Kidney capillary endothelial cell (primary cell): ENCODE data around the gene TACC2.

Experiments used
- DNase-seq: peaks from one replicate; pipeline ENCODE4 v3.0.0-alpha.2; 2018; ENCODE audit warnings: low spot score

TACC2 gene

DNA sequence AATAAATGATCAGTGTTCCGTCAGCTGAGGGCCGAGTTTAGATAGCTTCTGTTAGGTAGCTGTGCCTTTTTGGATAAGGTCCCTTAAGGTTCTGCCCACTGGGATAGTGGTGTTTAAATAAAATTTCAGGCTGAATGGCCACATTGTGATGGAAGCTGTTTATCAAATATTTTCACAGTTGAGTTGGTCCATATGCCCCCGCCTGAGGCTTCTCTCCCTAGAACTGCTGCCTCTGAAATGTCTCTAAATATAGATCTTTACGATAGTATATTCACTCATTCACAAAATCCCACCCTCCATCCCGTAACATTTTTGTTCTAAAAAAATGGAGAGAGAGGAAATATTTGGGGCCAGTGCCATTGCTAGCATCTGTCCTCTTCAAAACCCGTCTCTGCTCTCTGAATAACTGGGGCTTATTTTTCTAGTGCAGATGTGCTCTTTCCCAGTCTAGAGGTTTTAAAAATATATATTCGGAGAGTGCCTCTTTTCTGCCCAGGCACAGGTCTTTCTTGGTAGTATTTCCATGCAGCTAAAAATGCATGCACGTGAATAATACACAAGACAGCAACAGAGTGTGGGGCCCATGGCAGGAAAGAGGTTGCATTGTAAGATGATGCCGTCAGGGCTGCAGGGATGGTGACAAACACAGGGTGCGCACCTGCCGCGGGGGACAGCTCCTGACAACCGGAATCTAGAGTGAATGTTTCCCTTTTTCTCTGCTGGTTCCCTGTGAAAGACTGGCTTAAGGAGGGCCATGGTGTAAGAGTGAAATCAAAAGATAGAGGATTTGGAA is 176.7 kb downstream of the TACC2 start:
- no peak for DNase-seq

DNA sequence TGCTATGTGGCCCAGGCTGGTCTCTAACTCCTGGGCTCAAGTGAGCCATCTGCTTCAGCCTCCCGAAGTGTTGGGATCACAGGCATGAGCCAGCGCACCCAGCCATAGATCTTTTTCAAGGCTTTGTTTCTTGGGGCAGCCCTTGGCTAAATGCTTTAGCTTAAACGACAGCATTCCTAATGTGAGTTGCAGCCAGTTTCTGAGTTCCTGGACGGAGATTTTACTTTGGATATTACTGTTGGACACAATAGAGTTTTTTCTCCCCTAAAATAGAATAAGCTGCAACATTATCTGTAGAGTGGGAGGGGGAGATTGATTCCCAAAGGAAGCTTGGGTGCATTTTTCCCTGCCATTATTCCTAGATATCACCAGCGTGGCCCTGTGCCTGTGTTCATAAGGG is 179.1 kb downstream of the TACC2 start:
- DNase-seq, result no peak

DNA sequence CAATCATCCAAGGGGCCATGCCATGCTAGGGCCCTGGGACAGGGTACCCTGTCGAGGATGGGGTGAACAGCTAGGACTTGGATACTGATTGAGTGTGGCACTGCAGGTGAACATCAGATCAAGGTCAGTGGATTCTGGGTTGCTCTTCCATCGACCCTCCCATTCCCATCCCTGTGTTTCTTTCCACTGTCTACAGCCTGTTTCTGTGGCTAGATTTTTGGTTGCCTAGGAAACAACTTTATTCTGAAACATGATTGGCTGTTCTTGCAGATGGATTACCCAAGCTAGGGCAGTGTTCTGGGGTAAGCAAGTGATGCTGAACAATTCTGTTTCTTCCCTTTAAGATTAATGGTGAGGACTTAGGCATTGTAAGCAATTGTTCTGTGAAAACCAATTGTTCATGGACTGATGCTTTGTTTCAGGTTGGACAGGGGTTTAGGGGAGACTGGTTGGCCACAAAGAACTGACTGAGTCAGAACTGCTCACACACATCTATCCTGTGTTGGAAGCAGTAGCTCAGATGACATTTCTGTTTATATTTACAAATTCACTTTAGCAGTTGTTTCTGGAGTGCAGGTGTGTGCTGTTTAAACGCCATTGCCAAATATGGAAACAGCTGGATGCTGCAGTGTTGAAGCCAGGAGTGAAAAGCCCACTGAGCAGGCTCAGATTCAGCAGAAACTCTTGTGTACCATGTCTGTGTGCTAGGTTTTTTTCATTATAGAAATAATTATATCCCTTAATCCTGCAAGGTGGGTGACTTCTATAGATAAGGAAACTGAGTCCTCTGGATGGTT is 179.8 kb downstream of the TACC2 start:
- no peak for DNase-seq

DNA sequence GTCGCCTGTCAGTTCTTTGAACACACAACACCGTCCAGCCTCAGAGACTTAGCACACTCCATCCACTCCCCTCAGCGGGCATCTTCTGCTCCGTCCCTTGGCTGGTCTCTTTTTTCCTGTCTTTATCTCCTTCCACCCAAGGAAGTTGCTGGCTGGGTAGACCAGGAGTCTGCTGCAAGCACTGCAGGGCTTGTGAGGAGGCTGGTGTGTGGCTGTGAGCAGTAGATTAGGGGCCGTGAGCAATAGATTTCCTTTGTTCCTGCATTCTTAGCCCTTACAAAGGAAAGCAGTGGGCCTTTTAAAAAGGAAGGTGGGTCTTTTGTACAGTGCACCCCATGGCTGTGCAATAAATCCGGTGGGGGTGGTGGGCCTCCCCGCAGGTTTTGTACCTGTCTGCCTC is 181.8 kb downstream of the TACC2 start:
- DNase-seq, result no peak

- no peak for DNase-seq
Observed at GRCh38 chr10:122171302-122172075, 182.5 kb downstream of the TACC2 start.

DNA sequence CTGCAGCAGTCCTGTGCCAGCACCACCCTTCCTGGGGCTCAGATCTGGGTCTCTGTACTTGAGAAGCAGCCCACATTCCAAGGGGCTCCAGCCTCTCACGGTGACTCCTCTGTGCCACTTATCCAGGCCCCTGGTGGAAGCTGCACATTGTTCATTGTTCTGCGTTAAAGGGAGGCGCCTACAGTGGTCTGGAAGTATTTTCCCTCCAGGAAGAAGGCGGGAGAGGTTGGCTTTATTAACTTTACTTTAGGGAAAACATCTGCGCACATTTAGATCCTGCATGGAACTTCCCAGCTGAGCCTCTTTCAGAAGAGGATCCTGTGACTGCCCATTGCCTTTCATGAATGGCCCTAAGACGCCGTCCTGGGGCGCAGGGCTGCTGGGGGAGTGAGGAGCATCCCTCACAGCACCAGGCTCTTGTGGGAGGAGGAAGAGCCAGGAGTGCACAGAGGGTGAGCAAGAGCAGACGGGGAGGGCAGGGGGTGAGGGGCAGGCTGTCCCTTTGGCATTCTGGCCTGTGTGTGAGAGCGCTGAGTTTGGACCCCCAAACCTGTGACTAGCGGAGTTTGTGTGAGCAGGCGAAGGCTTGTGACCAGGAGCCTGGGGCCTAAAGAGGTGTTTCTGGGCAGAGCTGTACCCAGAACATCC is 183.5 kb downstream of the TACC2 start:
- DNase-seq, result no peak

DNA sequence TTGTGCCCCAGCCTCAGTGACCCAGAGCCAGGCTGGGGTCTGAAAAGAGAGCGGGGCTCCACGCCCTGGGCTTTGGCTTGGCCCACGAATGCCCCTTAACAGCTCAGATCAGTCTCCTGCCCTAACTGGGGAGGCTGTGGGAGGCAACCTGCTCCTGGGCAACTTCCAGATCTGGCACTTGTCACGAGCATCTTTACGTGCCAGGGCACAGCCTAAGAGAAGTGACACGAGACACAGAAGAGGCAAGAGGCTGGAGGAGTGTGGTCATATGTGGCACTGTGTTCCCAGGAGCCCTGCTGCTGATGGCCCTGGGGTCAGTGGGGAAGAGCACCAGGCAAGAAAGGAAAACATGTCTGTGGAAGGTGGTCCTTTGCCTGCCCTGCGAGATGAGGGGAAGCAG is 184.4 kb downstream of the TACC2 start:
- DNase-seq, result no peak

GRCh38 chr10:122173766-122174435 is 184.9 kb downstream of the TACC2 start:
- DNase-seq, result no peak

DNA sequence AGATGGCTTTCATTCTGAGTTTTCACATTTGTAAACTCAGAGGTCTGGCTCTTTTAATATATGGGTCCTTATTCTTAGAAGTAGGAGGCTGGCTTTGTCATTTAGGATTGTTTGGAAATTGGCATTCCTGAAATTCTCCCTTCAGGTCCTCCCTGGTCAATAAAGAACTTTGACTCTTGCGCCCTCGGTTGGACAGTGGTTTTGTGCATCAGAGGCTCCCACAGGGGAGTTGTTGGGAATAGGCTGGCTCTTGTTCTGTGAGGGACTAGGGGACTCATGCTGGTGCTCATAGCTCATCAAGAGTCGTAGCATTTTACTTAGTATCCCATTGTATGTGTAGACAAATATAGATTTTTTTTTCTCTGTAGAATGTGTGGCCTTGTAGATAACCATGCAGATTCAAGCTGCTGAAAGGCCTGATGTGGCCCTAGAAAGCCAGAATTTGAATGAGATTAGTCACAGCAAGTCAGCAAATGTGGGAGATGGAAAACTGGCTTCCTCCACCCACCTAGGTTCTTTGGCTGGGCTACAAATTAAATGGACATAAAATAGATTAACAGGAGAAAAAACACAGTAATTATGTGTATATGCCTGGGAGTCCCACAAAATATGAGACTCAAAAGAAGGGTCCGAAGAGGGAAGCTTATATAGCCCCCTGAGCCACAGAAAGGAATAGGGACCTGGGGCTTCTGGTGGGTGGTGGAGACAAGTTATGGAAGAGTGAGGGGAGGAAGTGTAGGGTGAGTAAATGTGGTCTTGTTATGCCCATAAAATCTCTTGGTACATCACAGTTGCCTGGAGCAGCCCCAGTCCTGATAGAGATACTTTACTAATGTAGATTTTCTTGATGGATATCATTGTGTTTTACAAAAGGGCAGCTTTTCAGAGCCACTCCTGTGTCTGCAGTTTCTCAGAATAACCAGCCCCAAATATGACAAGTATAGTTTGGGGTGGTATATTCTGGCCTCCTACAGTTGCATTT is 187.6 kb downstream of the TACC2 start:
- DNase-seq, result no peak

GRCh38 chr10:122178655-122179054 is 189.7 kb downstream of the TACC2 start:
- no peak for DNase-seq

DNA sequence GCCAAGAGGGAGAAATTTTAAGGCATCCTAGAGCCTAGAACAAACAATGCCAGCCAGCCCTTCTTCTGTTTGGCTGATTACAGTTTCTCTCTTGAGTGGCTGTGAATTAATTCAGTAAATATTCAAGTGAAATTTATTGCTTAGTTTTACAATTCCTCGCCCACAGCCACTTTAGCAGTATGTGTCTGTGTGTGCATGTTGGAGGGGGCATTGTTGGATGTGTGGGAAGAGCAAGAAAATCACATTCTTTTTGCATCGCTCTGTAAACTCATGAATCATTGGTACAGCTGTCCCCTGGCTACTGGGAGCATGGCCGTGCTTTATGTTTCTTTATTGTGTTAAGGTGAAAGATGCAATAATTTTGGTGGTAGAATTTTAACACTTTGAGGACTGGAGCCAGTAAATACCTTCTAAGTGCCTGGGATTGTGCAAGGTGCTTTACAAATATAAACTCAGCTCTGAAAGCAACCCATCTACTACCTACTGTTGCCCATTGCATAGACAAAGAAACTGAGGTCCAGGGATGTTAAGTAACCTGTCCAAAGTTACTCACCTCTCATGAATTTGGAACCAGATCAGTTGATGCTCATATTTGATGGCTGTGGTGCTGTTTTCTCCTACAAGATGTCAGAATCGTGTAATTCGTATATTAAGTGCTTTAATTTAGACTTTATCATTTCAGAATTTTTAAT is 192.2 kb downstream of the TACC2 start:
- no peak for DNase-seq

- DNase-seq, result no peak
Observed at GRCh38 chr10:122181876-122182275, 192.9 kb downstream of the TACC2 start.

DNA sequence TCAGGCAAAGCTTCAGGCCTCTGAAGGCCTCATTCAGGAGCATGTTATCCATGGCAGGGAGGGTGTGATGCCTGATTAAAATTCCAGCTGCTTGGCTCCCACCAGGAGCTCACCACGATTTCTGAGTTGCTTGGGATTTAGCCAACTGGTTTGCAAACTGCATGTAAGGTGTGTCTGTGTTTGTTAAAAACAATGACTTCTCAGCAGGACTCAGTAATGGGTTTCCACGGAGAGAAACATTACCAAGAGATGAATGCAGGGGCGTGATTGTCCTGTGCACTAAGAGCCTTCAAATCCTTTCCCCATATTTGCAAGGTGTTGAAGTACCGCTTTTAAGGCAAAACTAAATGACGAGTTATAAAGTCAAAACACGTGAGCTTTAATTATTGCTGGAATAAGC is 193.3 kb downstream of the TACC2 start:
- DNase-seq, result no peak

GRCh38 chr10:122184254-122184653 is 195.3 kb downstream of the TACC2 start:
- no peak for DNase-seq

- no peak for DNase-seq
Observed at GRCh38 chr10:122185643-122186042, 196.7 kb downstream of the TACC2 start.

- DNase-seq, result no peak
Observed at GRCh38 chr10:122186816-122187810, 198.2 kb downstream of the TACC2 start.

GRCh38 chr10:122188706-122189105 is 199.7 kb downstream of the TACC2 start:
- no peak for DNase-seq

DNA sequence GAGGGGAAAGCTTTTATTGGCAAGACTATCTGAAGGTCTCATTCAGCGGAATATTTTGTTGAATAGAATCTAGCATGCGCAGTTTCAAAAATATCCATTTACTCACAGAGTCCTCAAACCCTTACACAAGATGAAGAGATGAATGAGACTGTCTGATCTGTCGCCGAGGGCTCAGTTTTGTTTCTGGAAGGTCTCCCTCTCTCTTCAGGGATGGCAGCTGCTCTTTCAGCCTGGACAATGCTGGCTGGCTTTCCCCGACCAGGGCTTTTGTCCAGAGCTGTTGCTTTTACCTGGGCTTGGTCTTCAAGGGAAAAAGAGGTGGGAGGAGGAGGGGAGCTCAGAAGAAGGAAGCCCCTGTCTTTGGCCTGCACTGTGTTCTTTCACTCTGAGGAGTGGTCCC is 200.2 kb downstream of the TACC2 start:
- DNase-seq, result no peak
